Colon (tissue), 2 donors: Measurements from ENCODE around the gene P4HB.

Source experiments
- FAIRE-seq: peaks from 2 replicates; lab custom pipeline; 2012; peaks lifted over from hg19 to GRCh38; lab: Jason Lieb, UNC
- donor health status: control.
- donor health status: control.

The P4HB gene

DNA sequence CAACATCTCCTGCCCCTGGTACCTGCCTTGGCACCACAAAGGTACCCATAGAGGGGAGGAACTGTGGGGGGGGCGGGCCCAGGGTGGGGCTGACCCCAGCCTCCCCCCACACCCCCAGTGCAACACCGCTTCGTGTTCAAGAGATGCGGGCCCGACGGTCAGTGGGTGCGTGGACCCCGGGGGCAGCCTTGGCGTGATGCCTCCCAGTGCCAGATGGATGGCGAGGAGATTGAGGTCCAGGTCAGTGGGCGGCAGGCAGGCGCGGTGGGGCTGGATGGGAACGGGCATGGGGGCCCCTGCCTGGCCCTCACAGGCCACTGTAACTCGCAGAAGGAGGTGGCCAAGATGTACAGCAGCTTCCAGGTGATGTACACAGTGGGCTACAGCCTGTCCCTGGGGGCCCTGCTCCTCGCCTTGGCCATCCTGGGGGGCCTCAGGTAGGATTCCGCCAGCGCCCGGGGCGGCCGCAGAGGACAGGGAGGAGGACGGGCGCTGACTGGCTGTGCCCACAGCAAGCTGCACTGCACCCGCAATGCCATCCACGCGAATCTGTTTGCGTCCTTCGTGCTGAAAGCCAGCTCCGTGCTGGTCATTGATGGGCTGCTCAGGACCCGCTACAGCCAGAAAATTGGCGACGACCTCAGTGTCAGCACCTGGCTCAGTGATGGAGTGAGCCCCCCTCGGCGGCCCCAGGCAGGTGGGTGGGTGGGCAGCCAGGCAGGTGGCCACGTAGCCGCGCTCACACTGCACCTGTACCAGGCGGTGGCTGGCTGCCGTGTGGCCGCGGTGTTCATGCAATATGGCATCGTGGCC, 49.2 kb downstream of the P4HB start:
- FAIRE-seq: no peak

GRCh38 chr17:81810476-81810875, 49.9 kb downstream of the P4HB start:
- FAIRE-seq: no peak

DNA sequence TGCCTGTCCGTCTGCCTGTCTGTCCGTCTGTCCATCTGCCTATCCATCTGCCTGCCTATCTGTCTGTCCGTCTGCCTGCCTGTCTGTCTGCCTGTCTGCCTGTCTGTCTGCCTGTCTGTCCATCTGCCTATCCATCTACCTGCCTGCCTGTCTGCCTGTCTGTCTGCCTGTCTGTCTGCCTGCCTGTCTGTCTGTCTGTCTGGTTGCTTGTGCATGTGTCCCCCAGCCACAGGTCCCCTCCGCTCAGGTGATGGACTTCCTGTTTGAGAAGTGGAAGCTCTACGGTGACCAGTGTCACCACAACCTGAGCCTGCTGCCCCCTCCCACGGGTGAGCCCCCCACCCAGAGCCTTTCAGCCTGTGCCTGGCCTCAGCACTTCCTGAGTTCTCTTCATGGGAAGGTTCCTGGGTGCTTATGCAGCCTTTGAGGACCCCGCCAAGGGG, 50.8 kb downstream of the P4HB start:
- no peak for FAIRE-seq

DNA sequence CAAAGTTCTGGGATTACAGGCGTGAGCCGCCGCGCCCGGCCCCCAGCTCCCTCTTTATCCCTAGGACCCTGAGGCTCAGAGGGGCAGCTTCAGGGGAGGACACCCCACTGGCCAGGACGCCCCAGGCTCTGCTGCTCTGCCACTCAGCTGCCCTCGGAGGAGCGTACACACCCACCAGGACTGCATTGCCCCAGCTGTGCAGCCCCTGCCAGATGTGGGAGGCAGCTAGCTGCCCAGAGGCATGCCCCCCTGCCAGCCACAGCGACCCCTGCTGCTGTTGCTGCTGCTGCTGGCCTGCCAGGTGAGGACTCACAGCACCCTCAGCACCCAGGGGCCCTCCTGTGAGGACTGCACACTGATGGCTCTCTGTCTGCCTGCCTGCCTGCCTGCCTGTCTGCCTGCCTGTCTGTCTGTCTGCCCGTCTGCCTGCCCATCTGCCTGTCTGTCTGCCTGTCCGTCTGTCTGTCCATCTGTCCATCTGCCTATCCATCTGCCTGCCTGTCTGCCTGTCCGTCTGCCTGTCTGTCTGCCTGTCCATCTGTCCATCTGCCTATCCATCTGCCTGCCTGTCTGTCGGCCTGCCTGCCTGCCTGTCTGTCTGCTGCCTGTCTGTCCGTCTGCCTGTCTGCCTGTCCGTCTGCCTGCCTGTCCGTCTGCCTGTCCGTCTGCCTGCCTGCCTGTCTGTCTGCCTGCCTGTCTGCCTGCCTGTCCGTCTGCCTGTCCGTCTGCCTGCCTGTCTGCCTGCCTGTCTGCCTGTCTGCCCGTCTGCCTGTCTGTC, 51.4 kb downstream of the P4HB start:
- no peak for FAIRE-seq

- FAIRE-seq: no peak
These were observed 52.5 kb downstream of the P4HB start for GRCh38 chr17:81807839-81808238.

- FAIRE-seq: no peak
These were observed 53.1 kb downstream of the P4HB start for GRCh38 chr17:81807210-81807719.

- no peak for FAIRE-seq
These were observed 53.7 kb downstream of the P4HB start for GRCh38 chr17:81806461-81807209.

DNA sequence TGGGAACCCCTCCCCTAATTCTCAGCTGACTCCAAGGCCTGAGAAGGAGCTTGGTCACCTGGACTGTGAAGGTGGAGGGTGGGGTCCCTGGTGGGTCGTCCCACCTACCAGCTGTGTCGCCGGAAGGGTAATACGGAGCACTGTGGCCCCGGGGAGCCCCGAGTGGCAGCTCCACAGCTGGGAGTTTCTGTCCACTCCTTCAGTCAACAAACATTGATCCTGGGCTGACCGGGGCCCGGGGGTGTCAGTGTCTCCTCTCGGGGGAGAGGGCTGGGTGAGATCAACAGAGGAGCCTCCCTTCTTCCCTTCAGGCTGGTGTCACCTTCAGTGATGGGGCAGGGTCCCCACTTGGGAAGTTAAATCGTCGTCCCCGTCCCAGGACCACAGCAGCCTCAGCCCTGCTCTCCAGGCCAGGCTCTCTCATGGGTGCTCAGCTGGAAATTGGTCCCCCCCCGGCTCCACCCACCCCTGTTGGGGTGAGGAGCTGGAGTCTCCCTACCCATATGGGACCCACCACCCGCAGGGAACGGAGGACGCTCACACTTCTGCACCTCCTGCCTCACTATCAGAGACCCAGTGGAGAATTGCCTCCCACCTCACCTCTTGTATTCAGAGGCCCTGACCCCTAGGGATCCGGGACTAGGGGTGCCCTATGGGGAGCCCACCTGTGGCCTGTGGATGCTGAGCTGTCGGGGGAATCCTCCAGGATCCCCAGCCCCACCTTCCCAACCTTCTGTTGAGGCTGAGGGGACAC, 54.5 kb downstream of the P4HB start:
- FAIRE-seq: no peak

DNA sequence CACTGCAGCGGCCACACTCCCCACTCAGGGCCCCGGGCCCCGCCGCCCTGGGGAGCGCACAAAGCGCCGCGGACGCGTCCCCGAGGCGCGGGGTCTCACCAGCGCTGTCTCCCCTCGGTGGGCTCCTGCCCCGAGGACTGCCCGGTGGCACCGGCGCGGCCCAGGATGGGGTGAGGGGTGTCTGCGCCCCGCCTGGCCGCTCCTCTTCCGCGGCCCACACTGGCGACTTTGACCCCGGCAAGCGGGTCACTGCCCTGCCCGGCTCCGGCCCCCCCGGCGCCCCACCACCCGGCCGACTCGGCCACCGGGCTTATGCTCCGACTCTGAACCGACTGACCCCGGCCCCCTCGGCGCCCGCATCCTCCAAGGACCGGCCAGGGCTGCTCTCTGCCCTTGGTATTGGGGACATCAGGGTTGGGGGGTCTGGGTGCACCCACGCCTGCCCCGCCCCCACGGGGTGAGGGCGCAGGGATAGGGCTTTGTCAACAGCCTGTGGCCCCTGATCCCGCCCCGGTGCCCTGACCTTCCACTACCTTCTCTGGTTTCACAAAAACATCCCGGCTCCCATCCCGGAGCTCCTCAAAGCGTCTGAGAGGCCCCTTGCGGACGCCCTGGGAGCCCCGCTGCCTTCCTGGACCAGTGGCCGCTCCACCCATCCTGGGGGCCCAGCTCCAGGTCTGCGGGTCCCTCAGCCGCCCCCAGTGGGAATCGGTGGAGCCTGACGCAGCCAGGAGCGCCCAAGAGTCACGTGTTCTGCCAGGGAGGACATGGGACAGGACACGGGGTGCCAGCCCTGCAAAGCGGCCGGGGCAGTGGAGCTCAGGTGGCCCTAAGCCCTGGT, 55.6 kb downstream of the P4HB start:
- FAIRE-seq: no peak

DNA sequence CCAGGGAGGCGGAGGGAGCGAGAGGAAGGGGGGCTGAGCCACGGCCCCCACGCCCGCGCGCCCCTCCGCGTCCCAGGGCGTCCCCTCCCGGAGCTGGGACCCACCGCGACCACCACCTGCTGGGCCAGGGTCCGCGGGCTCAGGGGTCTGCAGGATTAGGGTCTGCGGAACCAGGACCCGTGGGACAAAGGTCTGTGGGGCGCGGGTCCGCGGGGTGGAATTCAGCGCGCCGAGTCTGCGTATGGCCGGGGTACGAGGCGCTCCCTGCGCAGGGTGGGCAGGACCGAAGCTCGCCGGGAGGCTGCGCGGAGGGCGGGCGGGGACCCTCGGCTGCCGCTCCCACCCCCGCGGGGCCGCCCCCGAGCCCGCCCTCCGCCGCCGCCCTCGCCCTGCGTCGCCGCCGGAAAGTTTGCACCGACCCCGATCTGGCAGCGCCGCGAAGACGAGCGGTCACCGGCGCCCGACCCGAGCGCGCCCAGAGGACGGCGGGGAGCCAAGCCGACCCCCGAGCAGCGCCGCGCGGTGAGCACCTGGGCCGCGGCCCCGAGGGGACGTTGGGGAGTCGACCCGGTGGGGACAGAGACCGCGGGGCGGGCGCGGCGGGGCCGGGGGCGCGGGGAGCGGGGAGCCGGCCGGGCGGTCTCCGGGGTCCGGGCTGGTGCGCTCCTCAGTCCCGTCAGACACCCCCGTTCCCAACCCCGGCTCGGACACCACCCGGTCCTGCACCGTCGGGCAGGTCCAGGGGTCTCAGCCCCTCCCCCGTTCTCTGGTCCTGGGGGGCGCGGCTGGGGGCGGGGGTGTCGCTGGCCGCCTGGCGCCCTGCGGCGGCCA, 56.4 kb downstream of the P4HB start, which contains the start of gene GCGR:
Gene GCGR, plus strand, starts transcription at position 423 of the 831 bp plus-strand sequence. CDS start 4,869 bp downstream, outside the sequence.
- no peak for FAIRE-seq

- no peak for FAIRE-seq
These were observed 57.3 kb downstream of the P4HB start for GRCh38 chr17:81802856-81803643.

GRCh38 chr17:81802048-81802758, 58.1 kb downstream of the P4HB start:
- no peak for FAIRE-seq

DNA sequence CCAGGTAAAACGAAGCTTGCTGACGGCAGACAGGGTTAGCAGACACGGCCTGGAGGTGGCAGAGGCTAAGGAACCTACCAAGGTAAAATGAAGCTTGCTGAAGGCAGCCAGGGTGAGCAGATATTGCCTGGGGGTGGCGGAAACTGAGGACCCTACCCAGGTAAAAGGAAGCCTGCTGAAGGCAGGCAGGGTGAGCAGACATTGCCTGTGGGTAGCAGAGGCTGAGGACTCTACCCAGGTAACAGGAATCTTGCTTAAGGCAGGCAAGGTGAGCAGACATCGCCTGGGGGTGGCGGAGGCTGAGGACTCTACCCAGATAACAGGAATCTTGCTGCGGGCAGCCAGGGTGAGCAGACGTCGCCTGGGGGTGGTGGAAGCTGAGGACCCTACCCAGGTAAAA, 59.0 kb downstream of the P4HB start:
- FAIRE-seq: no peak

GRCh38 chr17:81794509-81794908, 65.8 kb downstream of the P4HB start:
- no peak for FAIRE-seq

GRCh38 chr17:81794074-81794476, 66.3 kb downstream of the P4HB start:
- no peak for FAIRE-seq
